ENCODE results near the gene UBAC1.

- TF ChIP-seq CTCF (IDR thresholded peaks at IDR 0.05) (no peak), POLR2A (IDR thresholded peaks at IDR 0.05) (no peak)
Observed at GRCh38 chr9:135955934-135956801, 5.0 kb downstream of the UBAC1 start.
